Adrenal gland (tissue), 5 donors: Measurements from ENCODE around the gene PTCHD4.

Experiments
- CTCF ChIP-seq, 6 experiments: fragments of 450-650 bp in 4 of 6; fragments of 200-600 bp in 2 of 6; sonication (generic) in 1 of 6; IDR thresholded peaks; 1 replicate in 5 of 6; 2 replicates in 1 of 6; pipeline versions ENCODE4 v1.5.1 to v1.8.0; 2016 to 2021; ENCODE audit warnings: antibody characterized with exemption in 6 of 6, mild to moderate bottlenecking in 2 of 6, moderate library complexity in 1 of 6
- POLR2A ChIP-seq, 2 donors: fragments of 450-650 bp; IDR thresholded peaks; one replicate each; pipeline ENCODE4 v1.6.1; 2017; ENCODE audit warnings: antibody characterized with exemption in 2 of 2, mild to moderate bottlenecking in 2 of 2, moderate library complexity in 1 of 2
- donor health status: DM: no; HTN: no; CAD: no.

- TF ChIP-seq CTCF (IDR thresholded peaks at IDR 0.05) (no peak), POLR2A (IDR thresholded peaks at IDR 0.05) (no peak)
Observed at GRCh38 chr6:48080227-48081009, 30.6 kb downstream of the PTCHD4 start.
